Cortex of kidney (tissue), 1 donor: Measurements from ENCODE around the gene DLST.

Experiments
- DNase-seq: peaks from one replicate; lab custom pipeline; 2025; lab: John Stamatoyannopoulos, UW

The DLST gene

GRCh38 chr14:74940956-74941565 lies 59.3 kb downstream of the DLST start:
- no peak for DNase-seq

- DNase-seq: no peak
Observed at GRCh38 chr14:74941676-74942097, 60.0 kb downstream of the DLST start.

GRCh38 chr14:74942181-74942580 lies 60.5 kb downstream of the DLST start:
- DNase-seq: no peak

GRCh38 chr14:74942608-74943007 lies 60.9 kb downstream of the DLST start:
- no peak for DNase-seq

- no peak for DNase-seq
Observed at GRCh38 chr14:74945261-74945851, 63.6 kb downstream of the DLST start.

GRCh38 chr14:74945852-74946658 lies 64.3 kb downstream of the DLST start:
- DNase-seq: no peak

- no peak for DNase-seq
Observed at GRCh38 chr14:74946659-74947281, 65.1 kb downstream of the DLST start.

GRCh38 chr14:74947353-74948227 lies 65.9 kb downstream of the DLST start:
- no peak for DNase-seq

GRCh38 chr14:74948228-74949175 lies 66.8 kb downstream of the DLST start:
- DNase-seq: no peak

GRCh38 chr14:74949191-74949601 lies 67.5 kb downstream of the DLST start:
- no peak for DNase-seq

GRCh38 chr14:74949859-74950573 lies 68.3 kb downstream of the DLST start:
- no peak for DNase-seq

GRCh38 chr14:74950795-74951442 lies 69.2 kb downstream of the DLST start:
- no peak for DNase-seq

- no peak for DNase-seq
Observed at GRCh38 chr14:74951443-74952179, 69.9 kb downstream of the DLST start.

GRCh38 chr14:74952180-74952665 lies 70.5 kb downstream of the DLST start:
- DNase-seq: no peak

GRCh38 chr14:74952697-74953484 lies 71.2 kb downstream of the DLST start:
- DNase-seq: no peak
